K562 (cell line): ENCODE results near the gene HAPSTR1. TPM values are rescaled to one million over a fixed set of nuclear protein-coding genes. Genes with fewer than 3 reads are reported as not detected.

ENCODE experiments used
- CREB1 ChIP-seq, 2 experiments: sonication (generic) in 1 of 2; formaldehyde crosslinking in 1 of 2; IDR thresholded peaks; 2 replicates each; pipeline versions ENCODE4 v1.6.1 to v1.8.0; 2012 to 2022; ENCODE audit warnings: inconsistent platforms in 1 of 2, mild to moderate bottlenecking in 1 of 2, missing genetic modification reagents in 1 of 2, moderate library complexity in 1 of 2
- FOSL1 ChIP-seq: fragments of 200-800 bp; sonication (Bioruptor generic); conservative IDR thresholded peaks from 2 replicates; pipeline ENCODE4 v1.6.1; 2016; ENCODE audit warnings: missing genetic modification characterization, missing compliant biosample characterization
- HOXB6 ChIP-seq: fragments of 250-450 bp; sonication (Bioruptor Pico); IDR thresholded peaks from 2 replicates; pipeline ENCODE4 v1.5.1; 2022; ENCODE audit warnings: mild to moderate bottlenecking, borderline replicate concordance
- KDM2B ChIP-seq: fragments of 250-450 bp; sonication (Bioruptor Pico); IDR thresholded peaks from 2 replicates; pipeline ENCODE4 v1.8.0; 2021; ENCODE audit warnings: mild to moderate bottlenecking, moderate library complexity
- LEF1 ChIP-seq: fragments of 450-650 bp; IDR thresholded peaks from 2 replicates; pipeline ENCODE4 v1.6.1; 2016; ENCODE audit warnings: mild to moderate bottlenecking
- NONO ChIP-seq, 2 experiments: fragments of 200-400 bp in 1 of 2; fragments of 450-650 bp in 1 of 2; formaldehyde crosslinking in 1 of 2; IDR thresholded peaks; 2 replicates each; pipeline ENCODE4 v1.6.1; 2017; ENCODE audit warnings: low read depth in 2 of 2, mild to moderate bottlenecking in 2 of 2, moderate library complexity in 2 of 2, low read length in 1 of 2
- NRF1 ChIP-seq, 2 experiments: fragments of 450-650 bp; IDR thresholded peaks in 1 of 2; conservative IDR thresholded peaks in 1 of 2; 2 replicates each; pipeline ENCODE4 v1.6.1; 2014; ENCODE audit warnings: mild to moderate bottlenecking in 2 of 2
- POLR2AphosphoS2 ChIP-seq: IDR thresholded peaks from 2 replicates; pipeline ENCODE4 v1.6.1; 2012; ENCODE audit warnings: low read length, improper control_type of control experiment
- RB1 ChIP-seq: fragments of 450-650 bp; IDR thresholded peaks from 2 replicates; pipeline ENCODE4 v1.6.1; 2017; ENCODE audit warnings: low read depth, mild to moderate bottlenecking
- STAT5B ChIP-seq: fragments of 250-450 bp; sonication (Bioruptor Pico); IDR thresholded peaks from 2 replicates; pipeline ENCODE4 v1.8.0; 2021; ENCODE audit warnings: mild to moderate bottlenecking, inconsistent platforms
- ZNF143 ChIP-seq: sonication (generic); formaldehyde crosslinking; IDR thresholded peaks from 2 replicates; pipeline ENCODE4 v1.9.0; 2022; ENCODE audit warnings: mild to moderate bottlenecking, missing genetic modification reagents
- polyA plus RNA-seq, 8 experiments: library from polyadenylated mRNA; depleted of rRNA in 4 of 8; stranded (reverse) in 5 of 8; unstranded in 3 of 8; fragments of >200 nt; fragmentation: Nextera tagmentation in 2 of 8; fragmentation: Illumina TruSeq in 1 of 8; extraction: Ambion mirVana in 2 of 8; extraction: Trizol in 1 of 8; gene quantifications; 2 replicates each; pipeline versions ENCODE4 v1.2.1 to v1.2.3, GENCODE V29; 2011 to 2014; ENCODE audit warnings: inconsistent platforms in 1 of 8, missing spikeins in 1 of 8
- total RNA-seq, 7 experiments: library from RNA; depleted of rRNA in 6 of 7; stranded (reverse); fragments of >200 nt in 6 of 7; fragmentation: Illumina TruSeq in 2 of 7; extraction: Trizol in 2 of 7; gene quantifications; 2 replicates each; pipeline versions ENCODE4 v1.2.1 to v1.2.3, GENCODE V29; 2011 to 2021; ENCODE audit warnings: low replicate concordance in 1 of 7
- TF ChIP-seq, protein P1 (sequence below): fragments of 450-650 bp; IDR thresholded peaks from 2 replicates; pipeline ENCODE4 v1.6.1; 2017; ENCODE audit warnings: antibody characterized with exemption
- TF ChIP-seq, protein P2 (sequence below): fragments of 450-650 bp; IDR thresholded peaks from 2 replicates; pipeline ENCODE4 v1.6.1; 2016; ENCODE audit warnings: missing biosample characterization, missing genetic modification characterization
- TF ChIP-seq, protein P3 (sequence below): IDR thresholded peaks from 3 replicates; pipeline ENCODE4 v1.6.1; 2011; ENCODE audit warnings: borderline replicate concordance, mild to moderate bottlenecking; ENCODE audit not compliant: insufficient read length, insufficient read depth
- TF ChIP-seq, protein P4 (sequence below): fragments of 450-650 bp; IDR thresholded peaks from 2 replicates; pipeline ENCODE4 v1.6.1; 2016; ENCODE audit warnings: low read depth

Gene HAPSTR1
- total and polyA plus RNA-seq, 9 of the 15 experiments (the other 6 are each of a cell fraction or from before 2014, with no cell fraction given), result 10.8 to 67.9 (median 36.5) TPM

DNA sequence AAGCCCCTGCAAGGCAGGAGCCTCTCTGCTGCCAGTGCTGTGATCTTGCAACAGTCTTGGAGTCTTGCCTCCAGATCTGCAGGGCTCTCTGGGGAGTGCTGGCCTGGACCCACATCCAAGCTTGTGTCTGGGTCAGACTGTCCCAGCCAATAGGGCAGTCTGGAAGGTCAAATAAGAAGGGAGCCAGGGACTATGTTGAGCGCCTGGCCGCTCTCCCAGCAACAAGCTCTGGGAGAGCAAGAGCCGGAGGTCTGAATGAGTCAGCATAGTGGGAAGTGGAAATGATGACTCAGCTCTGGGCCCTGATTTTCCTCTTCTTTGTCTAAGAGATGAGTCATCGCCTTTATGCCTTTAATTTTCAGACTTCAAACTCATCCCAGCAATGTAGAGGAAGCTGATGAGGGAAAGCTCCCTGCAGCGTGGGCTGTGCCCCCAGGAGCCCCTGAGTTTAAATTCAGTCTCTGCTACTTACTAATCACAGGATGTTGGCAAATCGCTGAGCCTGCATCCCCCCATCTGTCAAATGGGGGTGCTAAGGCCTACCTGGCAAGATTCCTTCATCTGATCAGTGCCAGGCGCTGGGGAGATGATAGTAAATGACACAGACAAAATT, 43.6 kb upstream of the HAPSTR1 start (continued):
- no peak for TF ChIP-seq NONO (IDR thresholded peaks at IDR 0.05; ENCODE audit: low read depth in 2 of 2, low read length in 1 of 2)
- no peak for TF ChIP-seq STAT5B (CRISPR knock-in tag)
- TF ChIP-seq KDM2B (CRISPR knock-in tag), result no peak
- TF ChIP-seq, protein P1, sequence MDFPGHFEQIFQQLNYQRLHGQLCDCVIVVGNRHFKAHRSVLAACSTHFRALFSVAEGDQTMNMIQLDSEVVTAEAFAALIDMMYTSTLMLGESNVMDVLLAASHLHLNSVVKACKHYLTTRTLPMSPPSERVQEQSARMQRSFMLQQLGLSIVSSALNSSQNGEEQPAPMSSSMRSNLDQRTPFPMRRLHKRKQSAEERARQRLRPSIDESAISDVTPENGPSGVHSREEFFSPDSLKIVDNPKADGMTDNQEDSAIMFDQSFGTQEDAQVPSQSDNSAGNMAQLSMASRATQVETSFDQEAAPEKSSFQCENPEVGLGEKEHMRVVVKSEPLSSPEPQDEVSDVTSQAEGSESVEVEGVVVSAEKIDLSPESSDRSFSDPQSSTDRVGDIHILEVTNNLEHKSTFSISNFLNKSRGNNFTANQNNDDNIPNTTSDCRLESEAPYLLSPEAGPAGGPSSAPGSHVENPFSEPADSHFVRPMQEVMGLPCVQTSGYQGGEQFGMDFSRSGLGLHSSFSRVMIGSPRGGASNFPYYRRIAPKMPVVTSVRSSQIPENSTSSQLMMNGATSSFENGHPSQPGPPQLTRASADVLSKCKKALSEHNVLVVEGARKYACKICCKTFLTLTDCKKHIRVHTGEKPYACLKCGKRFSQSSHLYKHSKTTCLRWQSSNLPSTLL, result no peak
- TF ChIP-seq, protein P2, sequence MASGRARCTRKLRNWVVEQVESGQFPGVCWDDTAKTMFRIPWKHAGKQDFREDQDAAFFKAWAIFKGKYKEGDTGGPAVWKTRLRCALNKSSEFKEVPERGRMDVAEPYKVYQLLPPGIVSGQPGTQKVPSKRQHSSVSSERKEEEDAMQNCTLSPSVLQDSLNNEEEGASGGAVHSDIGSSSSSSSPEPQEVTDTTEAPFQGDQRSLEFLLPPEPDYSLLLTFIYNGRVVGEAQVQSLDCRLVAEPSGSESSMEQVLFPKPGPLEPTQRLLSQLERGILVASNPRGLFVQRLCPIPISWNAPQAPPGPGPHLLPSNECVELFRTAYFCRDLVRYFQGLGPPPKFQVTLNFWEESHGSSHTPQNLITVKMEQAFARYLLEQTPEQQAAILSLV (tag), result no peak
- TF ChIP-seq, protein P3, sequence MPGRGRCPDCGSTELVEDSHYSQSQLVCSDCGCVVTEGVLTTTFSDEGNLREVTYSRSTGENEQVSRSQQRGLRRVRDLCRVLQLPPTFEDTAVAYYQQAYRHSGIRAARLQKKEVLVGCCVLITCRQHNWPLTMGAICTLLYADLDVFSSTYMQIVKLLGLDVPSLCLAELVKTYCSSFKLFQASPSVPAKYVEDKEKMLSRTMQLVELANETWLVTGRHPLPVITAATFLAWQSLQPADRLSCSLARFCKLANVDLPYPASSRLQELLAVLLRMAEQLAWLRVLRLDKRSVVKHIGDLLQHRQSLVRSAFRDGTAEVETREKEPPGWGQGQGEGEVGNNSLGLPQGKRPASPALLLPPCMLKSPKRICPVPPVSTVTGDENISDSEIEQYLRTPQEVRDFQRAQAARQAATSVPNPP, result no peak
- no peak for TF ChIP-seq CREB1 (IDR thresholded peaks at IDR 0.05)
- no peak for TF ChIP-seq CREB1 (CRISPR knock-in tag; IDR thresholded peaks at IDR 0.05)
- TF ChIP-seq FOSL1 (tag), result peak; percentile 100
- no peak for TF ChIP-seq HOXB6 (CRISPR knock-in tag)
- 0 out of 4 replicates have a peak, but pooled peaks have one; percentile 7 to 10 for TF ChIP-seq NRF1 (conservative IDR thresholded peaks at IDR 0.05 in 1 of 2, IDR thresholded peaks at IDR 0.05 in 1 of 2)
- TF ChIP-seq, protein P4, sequence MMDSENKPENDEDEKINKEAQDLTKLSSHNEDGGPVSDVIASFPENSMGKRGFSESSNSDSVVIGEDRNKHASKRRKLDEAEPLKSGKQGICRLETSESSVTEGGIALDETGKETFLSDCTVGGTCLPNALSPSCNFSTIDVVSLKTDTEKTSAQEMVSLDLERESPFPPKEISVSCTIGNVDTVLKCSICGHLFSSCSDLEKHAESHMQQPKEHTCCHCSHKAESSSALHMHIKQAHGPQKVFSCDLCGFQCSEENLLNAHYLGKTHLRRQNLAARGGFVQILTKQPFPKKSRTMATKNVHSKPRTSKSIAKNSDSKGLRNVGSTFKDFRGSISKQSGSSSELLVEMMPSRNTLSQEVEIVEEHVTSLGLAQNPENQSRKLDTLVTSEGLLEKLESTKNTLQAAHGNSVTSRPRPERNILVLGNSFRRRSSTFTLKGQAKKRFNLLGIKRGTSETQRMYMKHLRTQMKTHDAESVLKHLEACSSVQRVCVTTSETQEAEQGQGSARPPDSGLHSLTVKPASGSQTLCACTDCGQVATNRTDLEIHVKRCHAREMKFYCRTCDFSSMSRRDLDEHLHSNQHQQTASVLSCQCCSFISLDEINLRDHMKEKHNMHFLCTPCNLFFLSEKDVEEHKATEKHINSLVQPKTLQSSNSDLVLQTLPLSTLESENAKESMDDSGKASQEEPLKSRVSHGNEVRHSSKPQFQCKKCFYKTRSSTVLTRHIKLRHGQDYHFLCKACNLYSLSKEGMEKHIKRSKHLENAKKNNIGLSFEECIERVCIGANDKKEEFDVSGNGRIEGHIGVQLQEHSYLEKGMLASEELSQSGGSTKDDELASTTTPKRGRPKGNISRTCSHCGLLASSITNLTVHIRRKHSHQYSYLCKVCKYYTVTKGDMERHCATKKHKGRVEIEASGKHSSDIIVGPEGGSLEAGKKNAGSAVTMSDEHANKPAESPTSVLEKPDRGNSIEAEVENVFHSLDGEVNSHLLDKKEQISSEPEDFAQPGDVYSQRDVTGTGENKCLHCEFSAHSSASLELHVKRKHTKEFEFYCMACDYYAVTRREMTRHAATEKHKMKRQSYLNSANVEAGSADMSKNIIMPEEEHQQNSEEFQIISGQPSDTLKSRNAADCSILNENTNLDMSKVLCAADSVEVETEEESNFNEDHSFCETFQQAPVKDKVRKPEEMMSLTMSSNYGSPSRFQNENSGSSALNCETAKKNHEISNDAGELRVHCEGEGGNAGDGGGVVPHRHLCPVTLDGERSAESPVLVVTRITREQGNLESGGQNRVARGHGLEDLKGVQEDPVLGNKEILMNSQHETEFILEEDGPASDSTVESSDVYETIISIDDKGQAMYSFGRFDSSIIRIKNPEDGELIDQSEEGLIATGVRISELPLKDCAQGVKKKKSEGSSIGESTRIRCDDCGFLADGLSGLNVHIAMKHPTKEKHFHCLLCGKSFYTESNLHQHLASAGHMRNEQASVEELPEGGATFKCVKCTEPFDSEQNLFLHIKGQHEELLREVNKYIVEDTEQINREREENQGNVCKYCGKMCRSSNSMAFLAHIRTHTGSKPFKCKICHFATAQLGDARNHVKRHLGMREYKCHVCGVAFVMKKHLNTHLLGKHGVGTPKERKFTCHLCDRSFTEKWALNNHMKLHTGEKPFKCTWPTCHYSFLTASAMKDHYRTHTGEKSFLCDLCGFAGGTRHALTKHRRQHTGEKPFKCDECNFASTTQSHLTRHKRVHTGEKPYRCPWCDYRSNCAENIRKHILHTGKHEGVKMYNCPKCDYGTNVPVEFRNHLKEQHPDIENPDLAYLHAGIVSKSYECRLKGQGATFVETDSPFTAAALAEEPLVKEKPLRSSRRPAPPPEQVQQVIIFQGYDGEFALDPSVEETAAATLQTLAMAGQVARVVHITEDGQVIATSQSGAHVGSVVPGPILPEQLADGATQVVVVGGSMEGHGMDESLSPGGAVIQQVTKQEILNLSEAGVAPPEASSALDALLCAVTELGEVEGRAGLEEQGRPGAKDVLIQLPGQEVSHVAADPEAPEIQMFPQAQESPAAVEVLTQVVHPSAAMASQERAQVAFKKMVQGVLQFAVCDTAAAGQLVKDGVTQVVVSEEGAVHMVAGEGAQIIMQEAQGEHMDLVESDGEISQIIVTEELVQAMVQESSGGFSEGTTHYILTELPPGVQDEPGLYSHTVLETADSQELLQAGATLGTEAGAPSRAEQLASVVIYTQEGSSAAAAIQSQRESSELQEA, result no peak
- no peak; the same call in 1 of the 2 replicates for TF ChIP-seq RB1
- peak; percentile 59 for TF ChIP-seq LEF1
- TF ChIP-seq ZNF143 (CRISPR knock-in tag), result no peak
- no peak for TF ChIP-seq POLR2AphosphoS2
